IPS DF 4.7 (cell line): ENCODE data around the gene TEX264.
"Not testable (repeated sequence)": the region's sequence is repeated elsewhere in the genome, so short reads cannot be mapped to it uniquely, and the experiment has no call there.

ENCODE experiments used
- DNase-seq: peaks from one replicate; pipeline ENCODE4 v3.0.0-alpha.2; 2013; ENCODE audit warnings: low spot score; ENCODE audit errors: extremely low read depth

The TEX264 gene

GRCh38 chr3:51715231-51715976, 44.4 kb downstream of the TEX264 start:
- no peak for DNase-seq

GRCh38 chr3:51715977-51716294, 44.9 kb downstream of the TEX264 start:
- no peak for DNase-seq

- no peak for DNase-seq
Measured at GRCh38 chr3:51716805-51717204, 45.8 kb downstream of the TEX264 start.

- no peak for DNase-seq
Measured at GRCh38 chr3:51717446-51717845, 46.4 kb downstream of the TEX264 start.

- no peak for DNase-seq
Measured at GRCh38 chr3:51717947-51718346, 46.9 kb downstream of the TEX264 start.

- DNase-seq = peak; percentile 38
Measured at GRCh38 chr3:51718547-51719409, 47.7 kb downstream of the TEX264 start.

GRCh38 chr3:51719410-51720025, 48.5 kb downstream of the TEX264 start:
- no peak for DNase-seq

- no peak for DNase-seq
Measured at GRCh38 chr3:51720292-51721061, 49.4 kb downstream of the TEX264 start.

GRCh38 chr3:51721062-51721745, 50.2 kb downstream of the TEX264 start:
- DNase-seq = no peak

- DNase-seq = no peak
Measured at GRCh38 chr3:51722362-51722761, 51.3 kb downstream of the TEX264 start.

- DNase-seq = no peak
Measured at GRCh38 chr3:51727500-51727899, 56.4 kb downstream of the TEX264 start.

GRCh38 chr3:51729042-51729633, 58.1 kb downstream of the TEX264 start:
- no peak for DNase-seq

GRCh38 chr3:51733859-51734571, 63.0 kb downstream of the TEX264 start:
- no peak for DNase-seq

GRCh38 chr3:51734572-51734907, 63.5 kb downstream of the TEX264 start:
- DNase-seq = no peak

GRCh38 chr3:51735039-51735438, 64.0 kb downstream of the TEX264 start:
- no peak for DNase-seq

GRCh38 chr3:51735950-51736349, 64.9 kb downstream of the TEX264 start:
- no peak for DNase-seq

- DNase-seq = no peak
Measured at GRCh38 chr3:51739110-51739509, 68.1 kb downstream of the TEX264 start.

GRCh38 chr3:51742320-51742719, 71.3 kb downstream of the TEX264 start:
- DNase-seq = not testable (repeated sequence)

- not testable (repeated sequence) for DNase-seq
Measured at GRCh38 chr3:51742978-51743377, 71.9 kb downstream of the TEX264 start.

- no peak for DNase-seq
Measured at GRCh38 chr3:51747840-51748239, 76.8 kb downstream of the TEX264 start.
